ENCODE measurements around the gene SNAPC4. TPM values are rescaled to one million over a fixed set of nuclear protein-coding genes. Genes with fewer than 3 reads are reported as not detected.
A peak's percentile ranks its signal among the peaks of the same experiment; 100 is the strongest.

Gene SNAPC4
- total RNA-seq, 1 donor from 2014 or later, result 22.9 TPM

GRCh38 chr9:136432591-136432990 is 32.6 kb upstream of the SNAPC4 start:
- peaks cover 21% of the 10 kb centered on the region for H3K4me1 Mint-ChIP-seq (ENCODE audit: low read depth, unreplicated experiment)
- peaks cover 11% of the 10 kb centered on the region for H3K27me3 Mint-ChIP-seq (ENCODE audit: unreplicated experiment)
- no peak overlapping the region for H3K27ac Mint-ChIP-seq (ENCODE audit: unreplicated experiment)
- DNase-seq, result no peak
- H3K9me3 Mint-ChIP-seq (ENCODE audit: unreplicated experiment), result peaks cover 3% of the 10 kb centered on the region
- H3K36me3 Mint-ChIP-seq (ENCODE audit: unreplicated experiment), result no peaks in the 10 kb centered on the region
- no peak overlapping the region for H3K4me3 Mint-ChIP-seq (ENCODE audit: unreplicated experiment)
- TF ChIP-seq, protein P1, sequence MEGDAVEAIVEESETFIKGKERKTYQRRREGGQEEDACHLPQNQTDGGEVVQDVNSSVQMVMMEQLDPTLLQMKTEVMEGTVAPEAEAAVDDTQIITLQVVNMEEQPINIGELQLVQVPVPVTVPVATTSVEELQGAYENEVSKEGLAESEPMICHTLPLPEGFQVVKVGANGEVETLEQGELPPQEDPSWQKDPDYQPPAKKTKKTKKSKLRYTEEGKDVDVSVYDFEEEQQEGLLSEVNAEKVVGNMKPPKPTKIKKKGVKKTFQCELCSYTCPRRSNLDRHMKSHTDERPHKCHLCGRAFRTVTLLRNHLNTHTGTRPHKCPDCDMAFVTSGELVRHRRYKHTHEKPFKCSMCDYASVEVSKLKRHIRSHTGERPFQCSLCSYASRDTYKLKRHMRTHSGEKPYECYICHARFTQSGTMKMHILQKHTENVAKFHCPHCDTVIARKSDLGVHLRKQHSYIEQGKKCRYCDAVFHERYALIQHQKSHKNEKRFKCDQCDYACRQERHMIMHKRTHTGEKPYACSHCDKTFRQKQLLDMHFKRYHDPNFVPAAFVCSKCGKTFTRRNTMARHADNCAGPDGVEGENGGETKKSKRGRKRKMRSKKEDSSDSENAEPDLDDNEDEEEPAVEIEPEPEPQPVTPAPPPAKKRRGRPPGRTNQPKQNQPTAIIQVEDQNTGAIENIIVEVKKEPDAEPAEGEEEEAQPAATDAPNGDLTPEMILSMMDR (IDR thresholded peaks at IDR 0.05; ENCODE audit: partially characterized antibody, unreplicated experiment), result no peak

- Mint-ChIP-seq H3K4me3 (ENCODE audit: unreplicated experiment) (no peak overlapping the region), H3K27me3 (ENCODE audit: unreplicated experiment) (peaks cover 9% of the 10 kb centered on the region), H3K36me3 (ENCODE audit: unreplicated experiment) (no peaks in the 10 kb centered on the region), H3K4me1 (ENCODE audit: low read depth, unreplicated experiment) (peaks cover 14% of the 10 kb centered on the region), H3K27ac (ENCODE audit: unreplicated experiment) (no peak overlapping the region), H3K9me3 (ENCODE audit: unreplicated experiment) (peaks cover 3% of the 10 kb centered on the region)
- TF ChIP-seq, protein P1 (IDR thresholded peaks at IDR 0.05; ENCODE audit: partially characterized antibody, unreplicated experiment), result no peak
- DNase-seq, result no peak
Observed at GRCh38 chr9:136431782-136432350, 31.9 kb upstream of the SNAPC4 start.

GRCh38 chr9:136430588-136431234 is 30.7 kb upstream of the SNAPC4 start:
- no peak for DNase-seq
- Mint-ChIP-seq H3K4me3 (ENCODE audit: unreplicated experiment) (no peak overlapping the region), H3K27me3 (ENCODE audit: unreplicated experiment) (peaks cover 4% of the 10 kb centered on the region), H3K4me1 (ENCODE audit: low read depth, unreplicated experiment) (peaks cover 7% of the 10 kb centered on the region), H3K9me3 (ENCODE audit: unreplicated experiment) (peaks cover under 1% of the 10 kb centered on the region), H3K27ac (ENCODE audit: unreplicated experiment) (peak overlapping the region; percentile 80), H3K36me3 (ENCODE audit: unreplicated experiment) (no peaks in the 10 kb centered on the region)
- TF ChIP-seq, protein P1 (IDR thresholded peaks at IDR 0.05; ENCODE audit: partially characterized antibody, unreplicated experiment), result no peak

GRCh38 chr9:136429683-136430491 is 29.9 kb upstream of the SNAPC4 start:
- H3K36me3 Mint-ChIP-seq (ENCODE audit: unreplicated experiment), result no peaks in the 10 kb centered on the region
- TF ChIP-seq, protein P1 (IDR thresholded peaks at IDR 0.05; ENCODE audit: partially characterized antibody, unreplicated experiment), result no peak
- no peaks in the 10 kb centered on the region for H3K9me3 Mint-ChIP-seq (ENCODE audit: unreplicated experiment)
- H3K4me1 Mint-ChIP-seq (ENCODE audit: low read depth, unreplicated experiment), result peaks cover 7% of the 10 kb centered on the region
- H3K27ac Mint-ChIP-seq (ENCODE audit: unreplicated experiment), result peak overlapping the region; percentile 84
- DNase-seq, result no peak
- H3K27me3 Mint-ChIP-seq (ENCODE audit: unreplicated experiment), result peaks cover 3% of the 10 kb centered on the region
- H3K4me3 Mint-ChIP-seq (ENCODE audit: unreplicated experiment), result no peak overlapping the region

All from glutamatergic neuron (in vitro differentiated cells).